Activated naive CD4-positive, alpha-beta T cell treated with anti-CD3 and anti-CD28 coated beads, Interleukin-2, amount 50 U/mL, for 72 hours (primary cell): Measurements from ENCODE around the gene RTP3. TPM values are rescaled to one million over a fixed set of nuclear protein-coding genes. Genes with fewer than 3 reads are reported as not detected.

Experiments used
- ATAC-seq, 2 donors: fragments of 150-1000 bp; cut with Tn5 transposase; 2 replicates each; pipeline ENCODE4 v1.10.0; 2021; ENCODE audit warnings: mild to moderate bottlenecking in 2 of 2, moderate library complexity in 2 of 2
- DNase-seq, 2 donors: peaks; one replicate each; pipeline ENCODE4 v3.0.0; 2021 to 2022; ENCODE audit warnings: low spot score in 2 of 2
- H3K27ac Mint-ChIP-seq, 2 donors: one replicate each; pipeline ENCODE4 v1.8.0; 2022; ENCODE audit warnings: mild to moderate bottlenecking in 2 of 2, mixed read lengths in 2 of 2
- H3K36me3 Mint-ChIP-seq, 2 donors: one replicate each; pipeline ENCODE4 v1.8.0; 2022; ENCODE audit warnings: mixed read lengths in 2 of 2
- H3K9me3 Mint-ChIP-seq, 2 donors: one replicate each; pipeline ENCODE4 v1.8.0; 2022; ENCODE audit warnings: mixed read lengths in 2 of 2
- total RNA-seq, 2 donors: library from RNA; stranded (reverse); gene quantifications; one replicate each; pipeline ENCODE4 v1.2.3, GENCODE V29; 2022

The RTP3 gene
- total RNA-seq, 2 donors from 2014 or later: not detected

DNA sequence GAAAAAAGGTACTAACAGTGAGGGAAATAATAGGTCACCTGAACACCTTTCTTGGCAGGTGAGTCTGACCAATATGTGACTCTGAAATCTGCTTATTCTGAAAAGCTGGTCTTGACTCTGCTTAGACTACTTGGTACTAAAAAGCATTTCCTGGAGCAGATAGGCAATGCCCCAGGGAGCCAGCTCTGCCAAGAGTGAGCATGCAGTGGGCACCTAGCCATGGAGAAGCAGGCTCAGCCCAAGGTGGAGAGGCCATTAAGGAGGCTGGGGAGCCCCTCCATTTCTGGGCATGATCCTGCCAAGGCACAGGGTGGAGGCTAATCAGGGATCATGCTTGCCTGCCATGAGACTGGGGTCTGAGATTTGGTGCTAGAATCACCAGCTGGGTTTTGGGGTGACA lies 31.5 kb upstream of the RTP3 start:
- Mint-ChIP-seq H3K36me3 (no peaks in the 10 kb centered on the region), H3K9me3 (no peaks in the 10 kb centered on the region), H3K27ac (no peak overlapping the region)
- ATAC-seq (no peak), DNase-seq (no peak)

DNA sequence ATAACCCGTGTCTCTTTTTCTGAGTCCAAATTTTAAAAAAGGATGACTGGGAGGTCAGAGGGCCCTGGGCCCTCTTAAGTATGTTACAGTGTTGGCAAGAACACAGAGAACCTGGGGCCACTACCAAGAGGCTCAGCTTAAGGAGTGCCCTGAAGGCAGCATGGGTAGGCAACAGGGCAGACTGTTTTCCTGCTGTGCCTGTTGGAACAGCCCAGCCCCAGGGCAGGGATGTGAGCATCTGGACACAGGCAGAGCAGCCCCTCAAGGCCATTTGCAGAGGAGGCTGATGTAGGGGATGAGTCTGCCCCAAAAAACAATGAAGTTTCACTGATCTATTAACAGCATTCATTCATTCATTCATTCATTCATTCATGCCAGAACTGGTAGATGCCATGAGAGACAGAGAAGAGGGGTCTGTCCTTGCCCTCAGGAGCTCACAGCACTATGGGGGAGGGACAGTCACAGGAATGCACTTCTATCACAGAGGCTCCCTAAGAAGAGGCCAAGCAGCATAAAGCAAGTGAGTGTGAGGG lies 30.8 kb upstream of the RTP3 start:
- H3K27ac Mint-ChIP-seq: no peak overlapping the region
- DNase-seq (no peak), ATAC-seq (no peak)
- H3K9me3 Mint-ChIP-seq: no peaks in the 10 kb centered on the region
- no peaks in the 10 kb centered on the region for H3K36me3 Mint-ChIP-seq

DNA sequence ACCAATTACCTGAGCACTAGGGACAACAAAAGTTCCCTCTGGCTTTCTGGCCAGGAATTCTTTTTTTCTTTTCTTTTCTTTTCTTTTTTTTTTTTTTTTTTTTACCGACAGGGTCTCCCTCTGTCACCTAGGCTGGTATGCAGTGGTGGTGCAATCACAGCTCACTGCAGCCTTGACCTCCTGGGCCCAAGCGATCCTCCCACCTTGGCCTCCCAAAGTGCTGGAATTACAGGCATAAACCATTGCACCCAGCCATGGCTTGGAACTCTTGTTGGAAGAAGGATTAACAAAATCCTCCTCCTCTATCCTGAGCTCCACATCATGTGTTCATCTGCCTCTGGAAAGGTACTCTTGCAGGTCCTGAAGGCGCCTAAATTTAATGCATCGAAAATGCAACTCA lies 30.2 kb upstream of the RTP3 start:
- no peak overlapping the region for H3K27ac Mint-ChIP-seq
- no peaks in the 10 kb centered on the region for H3K36me3 Mint-ChIP-seq

DNA sequence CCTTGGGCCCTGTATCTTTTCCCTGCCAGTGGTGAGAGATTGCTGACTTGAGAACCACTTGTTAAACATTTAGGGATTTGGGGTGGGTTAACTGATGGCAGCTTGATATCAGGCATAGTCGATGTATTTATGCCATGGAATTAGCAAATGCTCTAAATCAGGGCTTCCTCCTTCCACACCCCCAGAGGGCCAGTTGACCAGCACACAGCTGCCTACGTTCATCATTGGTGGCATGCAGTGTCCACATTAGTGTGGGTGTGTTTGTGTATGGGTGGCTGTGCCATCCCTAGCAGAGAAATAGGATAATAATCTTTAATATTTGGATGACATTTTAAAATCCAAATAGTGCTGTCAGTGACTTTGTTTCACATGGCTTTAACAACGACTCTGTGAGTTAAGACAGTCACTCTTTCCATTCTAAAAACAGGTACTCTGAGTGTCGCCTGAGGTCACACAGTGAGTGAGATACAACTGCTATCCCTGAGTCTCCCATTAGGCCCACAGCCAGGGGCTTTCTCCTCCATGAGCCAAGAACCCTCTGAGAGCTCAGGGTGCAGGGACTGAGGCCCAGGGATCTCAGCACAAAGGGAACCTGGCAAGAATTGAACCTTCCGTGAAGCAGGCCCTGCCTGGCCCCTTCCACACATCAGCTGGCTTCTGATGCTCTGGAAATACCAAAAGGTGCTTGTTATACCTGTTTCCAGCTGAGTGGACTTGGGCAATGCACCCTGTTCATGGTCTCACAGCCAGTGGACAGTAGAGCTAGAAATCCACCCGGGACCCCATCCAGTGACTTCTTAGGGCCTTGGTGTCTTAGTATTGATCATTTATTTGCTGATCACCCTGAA lies 28.8 kb upstream of the RTP3 start:
- Mint-ChIP-seq H3K9me3 (peaks cover 0 to 4% of the 10 kb centered on the region in 2 donors), H3K27ac (no peak overlapping the region), H3K36me3 (no peaks in the 10 kb centered on the region)
- DNase-seq (no peak), ATAC-seq (no peak)

More for the DNA sequence above, 30.2 kb upstream of the RTP3 start:
- no peaks in the 10 kb centered on the region for H3K9me3 Mint-ChIP-seq
- ATAC-seq (no peak), DNase-seq (no peak)

DNA sequence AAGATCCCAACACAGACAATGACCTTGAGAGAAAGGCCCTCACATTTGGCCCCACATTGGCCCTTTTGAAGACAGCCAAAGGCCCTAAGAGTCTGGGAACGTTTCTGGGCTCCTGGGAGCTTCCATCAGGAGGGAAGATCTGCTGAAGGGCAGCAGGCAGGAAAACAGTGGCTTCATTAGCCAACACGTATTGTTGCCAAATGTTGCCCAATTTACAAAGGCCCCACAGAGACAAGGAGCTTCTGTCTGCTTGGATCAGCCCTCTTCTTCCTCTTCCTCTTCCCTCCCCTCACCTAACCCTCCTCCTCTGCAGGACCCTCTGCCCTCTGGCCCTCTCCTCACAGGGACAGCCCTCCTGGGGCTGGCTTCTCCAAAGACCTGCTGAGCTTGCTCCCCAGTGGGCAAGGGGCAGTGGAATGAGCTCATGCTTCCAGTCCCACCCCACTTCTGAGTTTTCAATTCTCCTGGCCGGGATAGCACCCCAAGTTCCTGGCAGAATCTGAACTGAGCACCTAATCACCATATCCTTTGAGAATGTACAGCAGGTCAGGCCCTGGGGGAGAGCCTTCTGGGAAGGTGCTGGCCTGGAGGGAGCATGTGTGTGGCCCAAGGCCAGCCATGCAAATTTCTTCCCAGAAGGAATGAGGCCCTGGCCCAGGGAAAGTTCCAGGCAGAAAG lies 28.0 kb upstream of the RTP3 start:
- Mint-ChIP-seq H3K36me3 (peaks cover 0 to 8% of the 10 kb centered on the region in 2 donors), H3K9me3 (peaks cover 6 to 11% of the 10 kb centered on the region in 2 donors), H3K27ac (no peak overlapping the region)
- DNase-seq (no peak), ATAC-seq (no peak)

DNA sequence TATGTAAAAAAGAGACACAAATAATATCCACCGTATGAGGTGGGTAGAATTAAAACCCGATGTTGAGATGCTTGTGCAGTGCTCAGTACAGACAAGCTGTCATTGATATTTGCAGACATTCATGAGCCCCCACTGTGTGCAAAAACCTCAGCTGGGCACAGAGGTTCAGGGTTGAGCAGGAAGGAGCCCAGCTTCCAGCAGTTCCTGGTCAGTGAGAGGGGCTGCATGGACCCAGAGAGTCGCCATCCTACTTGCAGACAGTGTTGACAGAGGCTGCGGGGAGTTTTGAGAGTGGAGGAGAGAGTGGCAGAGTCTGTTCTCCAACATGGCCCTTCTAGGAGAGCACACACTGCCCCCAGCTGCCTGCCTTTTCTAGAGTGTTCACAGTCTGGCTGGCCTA lies 26.9 kb upstream of the RTP3 start:
- H3K9me3 Mint-ChIP-seq: peaks cover 14 to 20% of the 10 kb centered on the region in 2 donors
- ATAC-seq: no peak
- peaks cover 0 to 15% of the 10 kb centered on the region in 2 donors for H3K36me3 Mint-ChIP-seq

DNA sequence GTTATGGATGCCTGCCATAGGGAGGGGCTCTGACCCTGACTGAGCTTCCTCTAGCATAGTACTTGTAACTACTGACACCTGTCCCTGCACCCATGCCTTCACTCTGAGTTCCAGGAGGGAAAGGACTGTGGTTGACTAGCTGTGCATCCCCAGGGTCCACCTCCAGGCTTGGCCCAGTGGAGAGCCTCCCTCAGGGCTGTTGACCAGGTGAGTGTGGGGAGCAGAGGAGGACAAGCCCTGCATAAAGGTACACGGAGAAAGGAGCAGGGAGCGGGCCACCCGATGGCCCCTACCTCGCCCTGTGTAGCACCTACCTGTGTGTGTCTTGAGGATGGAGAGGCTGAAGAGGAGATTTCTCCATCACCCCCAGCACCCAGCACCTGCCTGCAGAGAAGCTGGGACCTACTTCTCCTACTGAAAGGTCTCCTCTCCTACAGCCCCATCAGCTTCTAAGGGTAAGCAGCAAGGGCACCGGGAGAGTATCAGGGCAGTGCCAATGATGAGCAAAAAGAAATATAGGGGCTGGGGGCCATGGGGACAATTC lies 26.3 kb upstream of the RTP3 start:
- Mint-ChIP-seq H3K27ac (no peak overlapping the region), H3K36me3 (peaks cover 0 to 15% of the 10 kb centered on the region in 2 donors), H3K9me3 (peaks cover 14 to 21% of the 10 kb centered on the region in 2 donors)
- no peak for ATAC-seq
- no peak for DNase-seq

More for the DNA sequence above, 26.9 kb upstream of the RTP3 start:
- no peak for DNase-seq
- no peak overlapping the region for H3K27ac Mint-ChIP-seq

DNA sequence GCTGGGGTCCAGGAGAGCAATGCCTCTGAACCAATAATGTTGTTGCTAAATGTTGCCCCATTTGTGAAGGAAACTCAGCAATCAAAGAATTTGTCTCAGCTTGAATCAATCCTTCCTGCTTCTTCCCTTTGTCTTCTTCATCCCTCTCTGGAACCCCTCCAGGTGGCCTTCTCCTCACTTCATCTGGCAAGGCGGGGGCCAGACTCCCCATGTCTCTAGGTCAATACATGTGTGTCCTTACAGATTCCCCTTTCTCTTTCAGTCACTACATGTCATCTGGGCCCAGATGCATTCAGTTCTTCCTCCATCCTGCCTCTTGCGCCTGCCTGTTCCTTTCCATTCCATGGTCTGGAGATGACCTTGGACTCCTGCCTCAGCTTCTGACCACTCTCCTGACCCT lies 25.0 kb upstream of the RTP3 start:
- no peak overlapping the region for H3K27ac Mint-ChIP-seq
- ATAC-seq: no peak
- H3K9me3 Mint-ChIP-seq: peaks cover 14 to 21% of the 10 kb centered on the region in 2 donors
- DNase-seq: no peak
- H3K36me3 Mint-ChIP-seq: peaks cover 0 to 15% of the 10 kb centered on the region in 2 donors

DNA sequence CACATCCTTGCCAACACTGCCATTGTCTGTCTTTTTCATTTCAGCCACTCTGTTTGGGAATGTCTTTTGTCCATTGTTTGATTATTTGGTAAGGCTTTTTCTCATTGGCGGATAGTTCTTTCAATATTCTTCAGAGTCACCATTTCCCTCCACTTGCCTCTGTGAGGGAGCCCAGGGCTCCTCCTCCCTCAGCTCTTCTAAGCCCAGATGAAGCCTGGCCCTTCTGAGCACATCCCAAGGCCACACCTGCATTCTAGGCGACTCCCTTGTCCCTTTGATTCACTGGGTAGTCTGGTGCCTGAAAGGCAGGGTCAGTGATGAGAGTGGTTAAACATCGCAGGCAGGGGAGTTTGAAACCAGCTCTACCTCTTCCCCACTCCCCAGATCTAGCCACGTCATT lies 20.6 kb upstream of the RTP3 start:
- ATAC-seq (no peak), DNase-seq (no peak)
- Mint-ChIP-seq H3K36me3 (peaks cover 0 to 15% of the 10 kb centered on the region in 2 donors), H3K27ac (no peak overlapping the region), H3K9me3 (peaks cover 14 to 21% of the 10 kb centered on the region in 2 donors)

DNA sequence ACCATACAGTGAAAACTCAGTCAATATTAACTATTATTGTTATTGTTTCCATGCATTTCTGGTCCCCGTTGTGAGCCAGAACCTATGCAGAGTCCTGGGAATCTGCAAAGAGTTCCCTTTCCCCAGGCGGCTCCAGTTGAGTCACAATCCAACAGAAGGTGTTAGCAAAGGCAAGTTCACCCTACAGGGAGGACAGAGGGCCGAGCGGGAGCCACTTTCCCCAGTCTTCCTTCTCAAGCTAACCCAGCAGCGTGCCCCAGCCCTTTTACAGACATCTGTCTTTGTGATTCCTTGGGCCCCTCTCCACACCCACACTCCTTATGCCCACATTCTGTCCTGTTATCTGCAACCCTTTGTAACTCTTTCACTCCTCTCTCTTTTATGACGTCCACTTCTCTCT lies 20.0 kb upstream of the RTP3 start:
- Mint-ChIP-seq H3K27ac (peak overlapping the region in 1 of 2 donors; percentile 10), H3K36me3 (peaks cover 0 to 15% of the 10 kb centered on the region in 2 donors), H3K9me3 (peaks cover 14 to 21% of the 10 kb centered on the region in 2 donors)
- no peak for DNase-seq
- ATAC-seq: no peak

DNA sequence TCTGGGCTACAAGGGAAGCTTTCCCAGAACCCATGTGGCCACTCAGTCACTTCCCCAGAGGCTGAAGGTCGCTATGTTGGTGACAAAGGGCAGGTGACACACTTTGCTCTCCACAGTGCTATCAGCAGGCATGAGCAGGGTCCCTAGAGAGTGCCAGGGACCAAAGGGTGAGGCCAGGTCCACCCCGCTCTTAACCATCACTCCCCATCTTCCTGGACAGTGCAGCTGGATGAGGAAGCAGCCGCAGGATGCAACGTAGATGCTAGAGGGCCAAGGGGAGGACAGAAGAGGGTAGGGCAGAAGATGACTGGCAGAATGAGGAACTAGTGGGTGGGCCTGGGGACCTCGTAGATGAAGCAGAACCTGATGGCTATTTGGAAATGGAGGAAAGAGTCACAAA lies 19.4 kb upstream of the RTP3 start:
- DNase-seq (no peak), ATAC-seq (no peak)

DNA sequence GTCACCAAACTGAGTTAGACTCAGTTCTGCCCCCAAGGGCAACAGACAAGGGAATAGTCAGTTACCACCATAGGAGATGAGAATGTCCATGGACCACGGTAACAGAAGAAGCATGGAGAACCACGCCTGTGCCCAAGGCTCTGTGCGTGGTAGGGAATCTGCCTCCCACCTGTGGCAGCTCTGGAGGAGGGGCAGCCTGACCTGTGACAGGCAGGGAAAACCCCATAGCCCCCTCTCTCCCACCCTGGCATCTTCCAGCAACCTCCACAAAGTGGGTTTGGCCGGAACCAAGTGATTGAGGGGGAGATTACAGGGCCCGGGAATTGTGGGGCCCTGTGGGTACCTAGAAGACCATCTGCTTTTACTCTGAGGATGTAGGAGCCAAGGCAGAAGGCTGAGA lies 18.8 kb upstream of the RTP3 start:
- ATAC-seq (no peak), DNase-seq (no peak)
- Mint-ChIP-seq H3K27ac (no peak overlapping the region), H3K36me3 (peaks cover 0 to 15% of the 10 kb centered on the region in 2 donors), H3K9me3 (peaks cover 14 to 18% of the 10 kb centered on the region in 2 donors)

More for the DNA sequence above, 19.4 kb upstream of the RTP3 start:
- peaks cover 14 to 21% of the 10 kb centered on the region in 2 donors for H3K9me3 Mint-ChIP-seq
- peak overlapping the region in 1 of 2 donors; percentile 10 for H3K27ac Mint-ChIP-seq
- peaks cover 0 to 15% of the 10 kb centered on the region in 2 donors for H3K36me3 Mint-ChIP-seq

DNA sequence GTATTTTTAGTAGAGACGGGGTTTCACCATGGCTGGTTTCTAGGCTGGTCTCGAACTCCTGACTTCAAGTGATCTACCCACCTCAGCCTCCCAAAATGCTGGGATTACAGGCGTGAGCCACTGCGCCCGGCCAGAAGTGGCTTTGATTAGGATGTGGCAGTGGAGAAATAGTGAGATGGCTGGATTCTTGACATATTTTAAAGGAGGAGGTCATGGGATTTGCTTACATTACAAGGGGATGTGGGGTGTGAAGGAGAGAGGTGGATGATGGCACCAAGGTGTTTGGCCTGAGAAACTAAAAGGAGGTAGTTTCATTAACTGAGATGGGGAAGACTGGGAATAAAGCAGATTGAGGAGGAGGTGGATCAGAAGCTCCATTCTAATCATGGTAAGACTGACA lies 18.1 kb upstream of the RTP3 start:
- no peak for DNase-seq
- H3K9me3 Mint-ChIP-seq: peaks cover 9 to 11% of the 10 kb centered on the region in 2 donors
- peaks cover 0 to 8% of the 10 kb centered on the region in 2 donors for H3K36me3 Mint-ChIP-seq
- H3K27ac Mint-ChIP-seq: no peak overlapping the region
- ATAC-seq: no peak

DNA sequence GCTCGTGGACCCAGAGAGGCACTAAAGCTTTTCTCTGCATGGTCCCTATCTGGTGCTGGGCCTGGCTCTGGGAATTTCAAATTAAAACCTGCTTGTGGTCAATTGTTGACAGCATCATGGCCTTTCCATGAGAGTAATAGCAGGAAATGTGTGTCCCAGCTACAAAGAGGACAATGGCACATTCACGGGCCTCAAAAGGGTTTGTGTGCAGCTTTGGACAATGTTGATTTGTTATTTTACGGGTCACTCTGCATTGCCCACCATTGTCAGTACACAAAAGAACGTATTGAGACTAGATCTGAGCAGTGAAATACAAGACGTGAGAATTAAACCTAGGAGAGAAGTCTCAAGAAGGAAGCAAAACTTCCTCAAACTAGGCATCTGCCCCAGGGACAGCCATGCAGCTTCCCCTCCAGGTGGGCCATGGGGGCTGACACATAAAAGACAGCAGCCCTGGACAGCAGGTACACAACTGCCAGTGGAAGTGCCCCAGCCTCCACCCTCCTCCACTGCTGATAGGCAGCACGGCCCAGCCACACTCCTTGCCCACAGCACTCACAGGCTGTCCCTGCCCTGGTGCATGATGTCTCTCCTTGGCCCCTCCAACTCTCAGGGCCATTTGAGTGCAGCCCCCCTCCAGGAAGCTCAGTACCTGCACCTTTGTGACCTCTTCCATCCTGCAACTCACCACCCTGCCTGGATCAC lies 17.1 kb upstream of the RTP3 start:
- DNase-seq (no peak), ATAC-seq (no peak)
- Mint-ChIP-seq H3K27ac (peak overlapping the region in 1 of 2 donors; percentile 30), H3K36me3 (no peaks in the 10 kb centered on the region), H3K9me3 (peaks cover 0 to 2% of the 10 kb centered on the region in 2 donors)

DNA sequence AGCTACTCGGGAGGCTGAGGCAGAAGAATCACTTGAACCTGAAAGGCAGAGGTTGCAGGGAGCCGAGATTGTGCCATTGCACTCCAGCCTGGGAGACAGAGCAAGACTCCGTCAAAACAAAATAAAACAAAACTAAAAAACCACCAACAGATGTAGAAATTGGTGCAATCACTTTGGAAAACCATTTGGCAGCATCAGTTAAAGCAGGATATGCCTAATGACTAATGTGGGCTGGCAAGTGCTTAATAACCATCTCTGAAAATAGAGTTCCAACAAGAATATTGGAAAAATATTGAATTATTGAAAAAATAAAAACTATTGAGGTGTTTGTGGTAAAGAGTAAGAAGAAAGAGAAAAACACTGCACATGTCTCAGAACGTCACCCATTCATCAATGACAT lies 16.1 kb upstream of the RTP3 start:
- Mint-ChIP-seq H3K27ac (no peak overlapping the region), H3K9me3 (no peaks in the 10 kb centered on the region), H3K36me3 (no peaks in the 10 kb centered on the region)
- ATAC-seq (no peak), DNase-seq (no peak)

DNA sequence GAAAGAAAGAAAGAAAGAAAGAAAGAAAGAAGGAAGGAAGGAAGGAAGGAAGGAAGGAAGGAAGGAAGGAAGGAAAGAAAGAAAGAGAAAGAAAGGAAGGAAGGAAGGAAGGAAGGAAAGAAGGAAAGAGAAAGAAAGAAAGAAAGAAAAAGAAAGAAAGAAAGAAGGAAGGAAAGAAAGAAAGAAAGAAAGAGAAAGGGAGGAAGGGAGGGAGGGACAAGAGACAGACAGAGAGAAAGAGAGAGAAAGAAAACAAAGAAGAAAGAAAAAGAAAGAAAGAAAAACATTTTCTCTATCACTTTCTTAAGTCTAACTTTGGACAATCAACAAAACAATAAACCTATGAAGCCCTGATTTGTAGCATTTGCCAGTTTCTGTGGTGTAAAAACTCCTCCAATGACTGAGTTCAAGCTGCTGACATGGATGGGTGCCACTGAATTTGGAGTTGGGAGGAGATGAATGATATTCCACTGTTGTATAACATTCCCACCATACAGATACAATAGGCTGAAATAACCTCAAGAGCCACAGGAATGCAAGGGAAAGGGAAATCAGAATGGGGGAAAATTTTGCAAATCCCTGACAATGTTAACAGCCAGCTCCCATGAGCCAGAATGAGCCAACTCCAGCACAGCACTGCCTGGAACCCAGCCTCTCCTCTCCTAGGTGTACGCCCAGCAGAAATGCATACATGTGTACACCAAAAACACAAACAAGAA lies 15.0 kb upstream of the RTP3 start:
- Mint-ChIP-seq H3K27ac (no peak overlapping the region), H3K9me3 (no peaks in the 10 kb centered on the region), H3K36me3 (no peaks in the 10 kb centered on the region)
- ATAC-seq (no peak), DNase-seq (no peak)
